ENCODE measurements around the gene FSTL4.

Gene FSTL4

GRCh38 chr5:133506181-133506580 lies 106.2 kb downstream of the FSTL4 start:
- TF ChIP-seq TOX (CRISPR knock-in tag; IDR thresholded peaks at IDR 0.05; ENCODE audit: borderline replicate concordance) = no peak
- TF ChIP-seq ISL1 (CRISPR knock-in tag; IDR thresholded peaks at IDR 0.05) = no peak
- no peak for TF ChIP-seq PATZ1 (CRISPR knock-in tag; IDR thresholded peaks at IDR 0.05; ENCODE audit: borderline replicate concordance)
- no peak for TF ChIP-seq ESRRG (CRISPR knock-in tag; IDR thresholded peaks at IDR 0.05)
- TF ChIP-seq ZNF8 (CRISPR knock-in tag; IDR thresholded peaks at IDR 0.05) = no peak
- no peak for TF ChIP-seq RARB (CRISPR knock-in tag; IDR thresholded peaks at IDR 0.05)
- no peak for TF ChIP-seq OSR1 (CRISPR knock-in tag; IDR thresholded peaks at IDR 0.05)
- TF ChIP-seq TSHZ2 (CRISPR knock-in tag; IDR thresholded peaks at IDR 0.05) = no peak
- no peak for TF ChIP-seq POU6F1 (CRISPR knock-in tag; IDR thresholded peaks at IDR 0.05; ENCODE audit: borderline replicate concordance, low read depth)
- TF ChIP-seq CSDC2 (CRISPR knock-in tag; IDR thresholded peaks at IDR 0.05) = no peak
- TF ChIP-seq PPARA (CRISPR knock-in tag; IDR thresholded peaks at IDR 0.05; ENCODE audit: borderline replicate concordance) = no peak
- no peak for TF ChIP-seq BACH2 (CRISPR knock-in tag; IDR thresholded peaks at IDR 0.05; ENCODE audit: borderline replicate concordance)
- TF ChIP-seq ZNF70 (CRISPR knock-in tag; IDR thresholded peaks at IDR 0.05) = no peak
- no peak for TF ChIP-seq ZFP30 (CRISPR knock-in tag; IDR thresholded peaks at IDR 0.05)
- TF ChIP-seq ARNTL (CRISPR knock-in tag; IDR thresholded peaks at IDR 0.05; ENCODE audit: borderline replicate concordance, low read depth) = no peak
- TF ChIP-seq GLIS3 (CRISPR knock-in tag; IDR thresholded peaks at IDR 0.05) = no peak
- TF ChIP-seq TCF4 (CRISPR knock-in tag; IDR thresholded peaks at IDR 0.05; ENCODE audit: borderline replicate concordance) = no peak
- no peak for TF ChIP-seq ZNF565 (CRISPR knock-in tag; conservative IDR thresholded peaks at IDR 0.05; ENCODE audit: low read depth)
- TF ChIP-seq CSRNP3 (CRISPR knock-in tag; IDR thresholded peaks at IDR 0.05) = no peak
- TF ChIP-seq ZC3H10 (CRISPR knock-in tag; IDR thresholded peaks at IDR 0.05) = no peak
- no peak for ATAC-seq

GRCh38 chr5:133503511-133503910 lies 108.8 kb downstream of the FSTL4 start:
- no peak for TF ChIP-seq ZFP3 (CRISPR knock-in tag; IDR thresholded peaks at IDR 0.05)
- TF ChIP-seq ZNF8 (CRISPR knock-in tag; IDR thresholded peaks at IDR 0.05) = no peak
- no peak for TF ChIP-seq ESRRG (CRISPR knock-in tag; IDR thresholded peaks at IDR 0.05)
- no peak for TF ChIP-seq OSR1 (CRISPR knock-in tag; IDR thresholded peaks at IDR 0.05)
- TF ChIP-seq TSHZ2 (CRISPR knock-in tag; IDR thresholded peaks at IDR 0.05) = no peak
- TF ChIP-seq PATZ1 (CRISPR knock-in tag; IDR thresholded peaks at IDR 0.05; ENCODE audit: borderline replicate concordance) = no peak
- no peak for ATAC-seq
